Nephron (organoid): ENCODE results near the gene LAMB3.
A peak's percentile ranks its signal among the peaks of the same experiment; 100 is the strongest.

Experiments
- H3K27ac Mint-ChIP-seq, 3 experiments: 2 replicates each; pipeline ENCODE4 v1.8.0; 2020; ENCODE audit warnings: mixed read lengths in 3 of 3, mild to moderate bottlenecking in 2 of 3, moderate library complexity in 1 of 3
- H3K27me3 Mint-ChIP-seq: 2 replicates; pipeline ENCODE4 v1.8.0; 2021; ENCODE audit warnings: low read depth, mild to moderate bottlenecking, moderate library complexity, mixed read lengths
- H3K36me3 Mint-ChIP-seq: 2 replicates; pipeline ENCODE4 v1.8.0; 2020; ENCODE audit warnings: low read depth, mixed read lengths
- H3K4me1 Mint-ChIP-seq: 2 replicates; pipeline ENCODE4 v1.8.0; 2020; ENCODE audit warnings: mixed read lengths
- H3K4me3 Mint-ChIP-seq, 3 experiments: 2 replicates each; pipeline ENCODE4 v1.8.0; 2020; ENCODE audit warnings: mild to moderate bottlenecking in 3 of 3, mixed read lengths in 3 of 3, moderate library complexity in 2 of 3
- H3K9me3 Mint-ChIP-seq: 2 replicates; pipeline ENCODE4 v1.8.0; 2020; ENCODE audit warnings: mixed read lengths
- TF ChIP-seq, protein P1 (sequence below), 3 experiments: fragments of 200-600 bp; sonication (generic); IDR thresholded peaks; one replicate each; pipeline ENCODE4 v1.5.0; 2021; ENCODE audit warnings: antibody characterized with exemption in 3 of 3; ENCODE audit not compliant: unreplicated experiment in 3 of 3

The LAMB3 gene

DNA sequence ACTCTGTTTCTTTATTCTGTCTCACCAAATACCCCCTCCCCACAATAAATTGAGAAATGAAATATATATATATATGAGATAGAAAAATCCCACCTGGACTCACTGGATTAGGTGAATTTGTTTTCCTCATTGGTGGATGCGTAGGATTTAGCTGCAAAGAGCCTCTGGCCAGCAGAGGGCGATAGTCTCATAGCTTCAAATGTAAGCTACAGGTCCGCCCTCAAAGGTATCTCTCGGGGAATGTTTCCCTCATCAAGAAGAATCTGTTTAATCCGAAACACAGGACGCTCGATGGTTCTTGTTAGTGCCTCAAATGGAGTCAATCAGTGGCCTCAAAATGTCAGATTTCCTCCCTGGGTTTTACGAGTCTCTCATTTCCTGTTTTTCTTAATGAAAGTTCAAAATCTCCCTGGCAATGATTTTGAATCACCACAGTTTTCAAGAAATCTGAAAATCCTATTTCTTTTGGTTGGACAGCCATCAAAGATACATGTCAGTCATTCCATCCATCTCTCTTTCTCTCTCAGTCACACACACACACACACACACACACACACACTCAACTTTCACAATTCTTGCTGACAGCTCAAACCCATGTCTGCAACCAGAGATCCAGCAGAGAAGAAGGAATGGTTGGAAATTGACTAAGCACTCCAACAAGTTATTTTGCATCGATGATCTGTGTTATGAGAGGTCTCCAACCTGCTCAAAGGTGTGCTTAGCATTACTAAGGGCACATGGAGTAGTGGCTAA is 82.6 kb downstream of the LAMB3 start:
- TF ChIP-seq, protein P1, sequence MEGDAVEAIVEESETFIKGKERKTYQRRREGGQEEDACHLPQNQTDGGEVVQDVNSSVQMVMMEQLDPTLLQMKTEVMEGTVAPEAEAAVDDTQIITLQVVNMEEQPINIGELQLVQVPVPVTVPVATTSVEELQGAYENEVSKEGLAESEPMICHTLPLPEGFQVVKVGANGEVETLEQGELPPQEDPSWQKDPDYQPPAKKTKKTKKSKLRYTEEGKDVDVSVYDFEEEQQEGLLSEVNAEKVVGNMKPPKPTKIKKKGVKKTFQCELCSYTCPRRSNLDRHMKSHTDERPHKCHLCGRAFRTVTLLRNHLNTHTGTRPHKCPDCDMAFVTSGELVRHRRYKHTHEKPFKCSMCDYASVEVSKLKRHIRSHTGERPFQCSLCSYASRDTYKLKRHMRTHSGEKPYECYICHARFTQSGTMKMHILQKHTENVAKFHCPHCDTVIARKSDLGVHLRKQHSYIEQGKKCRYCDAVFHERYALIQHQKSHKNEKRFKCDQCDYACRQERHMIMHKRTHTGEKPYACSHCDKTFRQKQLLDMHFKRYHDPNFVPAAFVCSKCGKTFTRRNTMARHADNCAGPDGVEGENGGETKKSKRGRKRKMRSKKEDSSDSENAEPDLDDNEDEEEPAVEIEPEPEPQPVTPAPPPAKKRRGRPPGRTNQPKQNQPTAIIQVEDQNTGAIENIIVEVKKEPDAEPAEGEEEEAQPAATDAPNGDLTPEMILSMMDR (IDR thresholded peaks at IDR 0.05; ENCODE audit: unreplicated experiment in 3 of 3): peak; percentile 82 to 92 (median 92)
- H3K36me3 Mint-ChIP-seq: no peaks in the 10 kb centered on the region
- no peaks in the 10 kb centered on the region for H3K9me3 Mint-ChIP-seq
- H3K27me3 Mint-ChIP-seq: peaks cover 49% of the 10 kb centered on the region
- no peak overlapping the region for H3K27ac Mint-ChIP-seq
- H3K4me3 Mint-ChIP-seq: peak overlapping the region in 1 of 3 experiments; percentile 7
- H3K4me1 Mint-ChIP-seq: peaks cover 11% of the 10 kb centered on the region

DNA sequence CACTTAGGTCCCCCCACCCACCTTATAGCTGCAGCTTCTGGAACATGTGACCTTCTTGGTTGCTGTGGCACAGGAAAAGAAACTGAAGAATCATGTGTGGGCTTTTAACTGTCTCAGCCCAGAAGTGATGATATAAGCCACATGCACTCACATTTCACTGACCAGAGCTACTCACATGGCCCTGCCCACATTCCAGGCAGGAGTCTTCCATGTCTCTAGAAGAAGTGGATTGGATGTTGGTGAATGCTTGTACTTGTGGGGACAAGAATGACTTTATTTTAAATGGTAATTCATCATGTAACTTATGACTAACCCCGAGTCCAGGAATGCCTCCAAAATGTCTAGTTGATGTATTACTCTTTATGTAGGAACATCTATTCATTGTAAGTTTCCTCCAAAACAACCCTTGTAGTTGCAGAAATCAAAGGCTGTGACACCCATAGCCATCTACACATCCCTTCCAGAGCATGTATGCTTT is 84.5 kb downstream of the LAMB3 start:
- no peaks in the 10 kb centered on the region for H3K36me3 Mint-ChIP-seq
- H3K27me3 Mint-ChIP-seq: peaks cover 37% of the 10 kb centered on the region
- TF ChIP-seq, protein P1 (IDR thresholded peaks at IDR 0.05; ENCODE audit: unreplicated experiment in 3 of 3): no peak
- H3K27ac Mint-ChIP-seq: no peak overlapping the region
- no peaks in the 10 kb centered on the region for H3K9me3 Mint-ChIP-seq
- H3K4me1 Mint-ChIP-seq: peaks cover 16% of the 10 kb centered on the region
- no peak overlapping the region for H3K4me3 Mint-ChIP-seq

DNA sequence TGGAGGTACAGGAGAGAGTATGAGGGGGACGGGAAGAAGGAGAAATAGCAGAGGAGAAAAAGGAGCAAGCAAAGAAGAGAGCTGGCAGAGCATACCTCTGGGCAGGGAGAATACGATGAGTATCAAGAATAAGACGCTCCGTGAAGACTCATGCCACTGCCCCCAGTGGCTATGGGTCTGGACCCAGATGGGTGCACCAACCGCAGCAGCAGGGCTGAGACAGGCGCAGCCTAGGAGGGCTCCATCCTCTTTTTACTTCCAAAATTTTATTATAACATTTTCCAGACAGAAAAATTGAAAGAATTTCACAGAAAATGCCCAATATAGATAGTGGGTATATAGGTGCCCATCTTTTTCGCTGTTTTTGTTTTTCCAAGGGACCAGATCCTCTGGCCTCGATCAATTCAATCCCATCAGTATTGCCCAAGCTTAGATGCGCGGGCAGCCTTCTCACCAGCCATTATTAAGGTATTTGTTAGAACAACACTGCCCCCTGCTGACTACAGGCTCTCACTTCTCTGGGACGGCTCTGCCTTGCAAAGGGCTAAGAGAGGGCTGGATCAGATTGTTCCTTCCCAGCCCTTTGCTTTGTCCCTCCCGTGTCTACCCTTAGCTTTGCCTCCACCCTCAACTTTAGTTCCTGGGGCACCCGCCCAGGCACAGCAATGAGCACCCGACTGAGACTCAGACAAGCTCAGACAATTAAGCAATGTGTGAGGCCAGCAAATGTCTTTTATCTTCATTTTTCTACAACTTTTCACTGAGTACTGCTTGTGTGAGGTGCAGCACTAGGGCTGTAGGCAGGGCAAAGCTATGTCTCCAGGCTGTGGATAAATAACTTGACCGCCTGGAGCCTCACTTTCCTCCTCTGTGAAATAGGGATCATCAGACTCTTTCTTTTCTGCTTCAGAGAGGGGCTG is 86.2 kb downstream of the LAMB3 start:
- Mint-ChIP-seq H3K27ac (peak overlapping the region in 1 of 3 experiments; percentile 1), H3K4me1 (peaks cover 24% of the 10 kb centered on the region), H3K9me3 (no peaks in the 10 kb centered on the region), H3K4me3 (no peak overlapping the region), H3K36me3 (no peaks in the 10 kb centered on the region), H3K27me3 (peaks cover 29% of the 10 kb centered on the region)
- TF ChIP-seq, protein P1 (IDR thresholded peaks at IDR 0.05; ENCODE audit: unreplicated experiment in 3 of 3): peak; percentile 77 to 85 (median 79)
